K562 (cell line): ENCODE results near the gene MBNL1. TPM values are rescaled to one million over a fixed set of nuclear protein-coding genes. Genes with fewer than 3 reads are reported as not detected.

ENCODE experiments used
- ATAC-seq: fragments of 200-7000 bp; cut with Tn5 transposase; 3 replicates; pipeline ENCODE4 v1.9.1; 2020; ENCODE audit warnings: moderate library complexity
- BruUV-seq: library from RNA; stranded (reverse); fragments of 400-500 nt; replicated peaks from 2 replicates; lab custom pipeline; 2021; lab: Mats Ljungman, UMichigan
- CTCF ChIA-PET: fragments of 300-600 bp; formaldehyde crosslinking; extraction: SDS; loops from one replicate; lab custom pipeline; 2021; ENCODE audit warnings: low intra/inter-chr PET ratio; lab: Yijun Ruan, JAX
- POLR2A ChIA-PET: fragments of 300-600, 350-650 bp; sonication (Branson Sonifier 250); formaldehyde crosslinking; extraction: SDS; loops from one replicate; lab custom pipeline; 2021; ENCODE audit warnings: antibody characterized with exemption, inconsistent platforms; lab: Yijun Ruan, JAX
- DNase-seq, 4 experiments: peaks; one replicate each; pipeline versions ENCODE4 v3.0.0 to v3.0.0-alpha.2; 2011 to 2018; ENCODE audit warnings: low spot score in 3 of 4, mixed read lengths in 3 of 4; ENCODE audit errors: extremely low read depth in 1 of 4
- FAIRE-seq: peaks from 2 replicates; lab custom pipeline; 2011; peaks lifted over from hg19 to GRCh38; lab: Jason Lieb, UNC
- H2AFZ ChIP-seq: 2 replicates; pipeline ENCODE4 v1.6.0; 2011; ENCODE audit warnings: low read depth, low read length, control low read depth, inconsistent platforms
- H3K27ac ChIP-seq: fragments of 200-600 bp; 3 replicates; pipeline ENCODE4 v1.8.0; 2011; ENCODE audit warnings: low read depth, mild to moderate bottlenecking, control low read depth, inconsistent platforms, low read length, moderate library complexity, mixed read lengths; ENCODE audit errors: extremely low read depth
- H3K27me3 ChIP-seq, 2 experiments: fragments of 300-600 bp in 1 of 2; 2 replicates in 1 of 2; 3 replicates in 1 of 2; pipeline versions ENCODE4 v1.6.0 to v1.8.0; 2011; ENCODE audit warnings: inconsistent platforms in 2 of 2, low read length in 2 of 2, mild to moderate bottlenecking in 1 of 2, mixed read lengths in 1 of 2, moderate library complexity in 1 of 2; ENCODE audit not compliant: control insufficient read depth in 2 of 2, insufficient read depth in 2 of 2
- H3K36me3 ChIP-seq: fragments of 300-600 bp; 3 replicates; pipeline ENCODE4 v1.8.0; 2011; ENCODE audit warnings: mild to moderate bottlenecking, low read length, inconsistent platforms; ENCODE audit not compliant: control insufficient read depth, insufficient read depth
- H3K4me1 ChIP-seq, 2 experiments: fragments of 200-600 bp in 1 of 2; replicated peaks in 1 of 2; 2 replicates in 1 of 2; 3 replicates in 1 of 2; pipeline versions ENCODE4 v1.5.1 to v1.8.0; 2011; ENCODE audit warnings: inconsistent platforms in 2 of 2, low read length in 2 of 2, mild to moderate bottlenecking in 1 of 2, mixed read lengths in 1 of 2, moderate library complexity in 1 of 2; ENCODE audit not compliant: control insufficient read depth in 2 of 2, insufficient read depth in 2 of 2
- H3K4me2 ChIP-seq: 2 replicates; pipeline ENCODE4 v1.6.1; 2011; ENCODE audit warnings: low read length, control low read depth, inconsistent platforms, mixed read lengths; ENCODE audit not compliant: insufficient read depth
- H3K4me3 ChIP-seq: fragments of 200-600 bp; sonication (generic), shearing (Covaris generic); 2 replicates; pipeline ENCODE4 v1.5.1; 2016; ENCODE audit warnings: control low read depth, inconsistent platforms
- H3K79me2 ChIP-seq: fragments of 200-600 bp; 3 replicates; pipeline ENCODE4 v1.8.0; 2011; ENCODE audit warnings: low read length, inconsistent platforms; ENCODE audit not compliant: control insufficient read depth, insufficient read depth
- H3K9ac ChIP-seq, 2 experiments: 2 replicates each; pipeline versions ENCODE4 v1.6.0 to v1.6.1; 2011; ENCODE audit warnings: low read depth in 2 of 2, low read length in 2 of 2, control low read depth in 1 of 2, inconsistent platforms in 1 of 2, mild to moderate bottlenecking in 1 of 2, mixed read lengths in 1 of 2; ENCODE audit not compliant: insufficient read depth in 1 of 2
- H3K9me1 ChIP-seq: one replicate; pipeline ENCODE4 v1.6.0; 2011; ENCODE audit warnings: inconsistent platforms, mild to moderate bottlenecking, low read length, moderate library complexity; ENCODE audit not compliant: control insufficient read depth, insufficient read depth
- H3K9me3 ChIP-seq: replicated peaks from 2 replicates; pipeline ENCODE4 v1.5.1; 2011; ENCODE audit warnings: low read depth, low read length, inconsistent platforms; ENCODE audit not compliant: control insufficient read depth, insufficient read depth
- H4K20me1 ChIP-seq: replicated peaks from 2 replicates; pipeline ENCODE4 v1.6.1; 2011; ENCODE audit warnings: low read length, inconsistent platforms, mixed read lengths; ENCODE audit not compliant: control insufficient read depth, insufficient read depth
- BACH1 ChIP-seq: fragments of 200-800 bp; sonication (Bioruptor generic); IDR thresholded peaks from 2 replicates; pipeline ENCODE4 v1.6.1; 2016; ENCODE audit warnings: missing genetic modification characterization, missing compliant biosample characterization
- BRCA1 ChIP-seq, 2 experiments: fragments of 450-650 bp in 1 of 2; sonication (generic) in 1 of 2; formaldehyde crosslinking in 1 of 2; IDR thresholded peaks; 2 replicates each; pipeline versions ENCODE4 v1.5.0 to v1.6.1; 2017 to 2020; ENCODE audit warnings: mild to moderate bottlenecking in 1 of 2, missing genetic modification reagents in 1 of 2
- C11orf30 ChIP-seq: fragments of 450-650 bp; IDR thresholded peaks from 2 replicates; pipeline ENCODE4 v1.6.1; 2016; ENCODE audit warnings: low read depth, mild to moderate bottlenecking
- ELF4 ChIP-seq: fragments of 450-650 bp; formaldehyde crosslinking; IDR thresholded peaks from 2 replicates; pipeline ENCODE4 v1.4.0; 2022; ENCODE audit warnings: missing genetic modification characterization
- GABPA ChIP-seq: fragments of 200-800 bp; sonication (Bioruptor generic); conservative IDR thresholded peaks from 2 replicates; pipeline ENCODE4 v1.6.1; 2016; ENCODE audit warnings: low read depth, missing genetic modification characterization, missing compliant biosample characterization
- KHSRP ChIP-seq: fragments of 450-650 bp; IDR thresholded peaks from 2 replicates; pipeline ENCODE4 v1.6.1; 2017
- NR2F6 ChIP-seq: fragments of 450-650 bp; formaldehyde crosslinking; IDR thresholded peaks from 2 replicates; pipeline ENCODE4 v1.4.0; 2020; ENCODE audit warnings: mild to moderate bottlenecking
- NUFIP1 ChIP-seq: fragments of 450-650 bp; IDR thresholded peaks from 2 replicates; pipeline ENCODE4 v1.6.1; 2018; ENCODE audit not compliant: partially characterized antibody
- PCBP2 ChIP-seq: fragments of 200-400 bp; formaldehyde crosslinking; IDR thresholded peaks from 2 replicates; pipeline ENCODE4 v1.6.1; 2018; ENCODE audit warnings: low read length, low read depth, mild to moderate bottlenecking, moderate library complexity; ENCODE audit not compliant: poor library complexity, severe bottlenecking
- RNF2 ChIP-seq: sonication (generic); IDR thresholded peaks from 2 replicates; pipeline ENCODE4 v1.6.1; 2016
- TARDBP ChIP-seq: fragments of 450-650 bp; IDR thresholded peaks from 2 replicates; pipeline ENCODE4 v1.6.1; 2016
- TEAD4 ChIP-seq, 2 experiments: sonication (generic) in 1 of 2; formaldehyde crosslinking in 1 of 2; IDR thresholded peaks; 2 replicates each; pipeline versions ENCODE4 v1.6.1 to v1.8.0; 2012 to 2022; ENCODE audit warnings: borderline replicate concordance in 1 of 2, inconsistent platforms in 1 of 2, low read length in 1 of 2, mild to moderate bottlenecking in 1 of 2, missing genetic modification reagents in 1 of 2
- ZNF134 ChIP-seq: fragments of 250-450 bp; sonication (Bioruptor Pico); conservative IDR thresholded peaks from 2 replicates; pipeline ENCODE4 v1.4.0; 2020
- ZNF316 ChIP-seq: fragments of 450-650 bp; IDR thresholded peaks from 2 replicates; pipeline ENCODE4 v1.6.1; 2016
- WGBS: fragments of 100-300 bp; shearing (Covaris generic); methylation state at CpG from one replicate; pipeline ENCODE4 v1.1.6; 2016; ENCODE audit warnings: low coverage, mixed read lengths; ENCODE audit not compliant: insufficient coverage; ENCODE audit errors: missing lambda C conversion rate; 5-methylcytosine and 5-hydroxymethylcytosine counted together
- in situ Hi-C: fragments of 300-500 bp; cut with MboI; formaldehyde crosslinking; loops from 4 replicates; pipeline ENCODE4 v1.15.0; 2018; ENCODE audit warnings: inconsistent platforms, mixed read lengths
- intact Hi-C: fragments of 100-400 bp; cut with micrococcal nuclease; formaldehyde crosslinking; loops from 2 replicates; pipeline ENCODE4 v1.14.2; 2022
- polyA plus RNA-seq, 8 experiments: library from polyadenylated mRNA; depleted of rRNA in 4 of 8; stranded (reverse) in 5 of 8; unstranded in 3 of 8; fragments of >200 nt; fragmentation: Nextera tagmentation in 2 of 8; fragmentation: Illumina TruSeq in 1 of 8; extraction: Ambion mirVana in 2 of 8; extraction: Trizol in 1 of 8; gene quantifications; 2 replicates each; pipeline versions ENCODE4 v1.2.1 to v1.2.3, GENCODE V29; 2011 to 2014; ENCODE audit warnings: inconsistent platforms in 1 of 8, missing spikeins in 1 of 8
- total RNA-seq, 7 experiments: library from RNA; depleted of rRNA in 6 of 7; stranded (reverse); fragments of >200 nt in 6 of 7; fragmentation: Illumina TruSeq in 2 of 7; extraction: Trizol in 2 of 7; gene quantifications; 2 replicates each; pipeline versions ENCODE4 v1.2.1 to v1.2.3, GENCODE V29; 2011 to 2021; ENCODE audit warnings: low replicate concordance in 1 of 7
- TF ChIP-seq, protein P1 (sequence below): sonication (generic); formaldehyde crosslinking; IDR thresholded peaks from 2 replicates; pipeline ENCODE4 v1.8.0; 2022; ENCODE audit warnings: mild to moderate bottlenecking, missing genetic modification reagents

The MBNL1 gene
- total and polyA plus RNA-seq, 9 of the 15 experiments (the other 6 are each of a cell fraction or from before 2014, with no cell fraction given) = 70.3 to 243 (median 220) TPM

GRCh38 chr3:152251916-152252315 is 16.8 kb upstream of the MBNL1 start:
- POLR2A ChIA-PET = no interaction called here
- H3K9me3 ChIP-seq = peaks cover 3% of the 10 kb centered on the region; the same call in 1 of the 2 replicates
- no peak overlapping the region for H3K4me3 ChIP-seq
- H3K9ac ChIP-seq = no peak overlapping the region
- no TSS peak for BruUV-seq
- no peaks in the 10 kb centered on the region for H3K9me1 ChIP-seq
- H3K79me2 ChIP-seq = peaks cover 74% of the 10 kb centered on the region
- TF ChIP-seq NR2F6 (CRISPR knock-in tag) = no peak
- TF ChIP-seq C11orf30 = peak; percentile 65
- TF ChIP-seq ZNF316 = peak; percentile 67
- no peak for FAIRE-seq
- intact Hi-C loops (no loop called here), in situ Hi-C loops (no loop called here)
- no peaks in the 10 kb centered on the region for H3K27me3 ChIP-seq
- no peak overlapping the region for H3K4me2 ChIP-seq
- no peak overlapping the region for H2AFZ ChIP-seq
- no peak for DNase-seq
- no peak overlapping the region for H3K27ac ChIP-seq
- H3K4me1 ChIP-seq = peaks cover 0 to 2% of the 10 kb centered on the region in 2 experiments; a peak in 2 of 5 replicates
- CTCF ChIA-PET = no interaction called here
- no peak for ATAC-seq
- no peaks in the 10 kb centered on the region for H3K36me3 ChIP-seq
- H4K20me1 ChIP-seq = no peaks in the 10 kb centered on the region

- CTCF ChIA-PET = no interaction called here
- intact Hi-C loops (no loop called here), in situ Hi-C loops (no loop called here)
- peaks cover 3% of the 10 kb centered on the region; the same call in 1 of the 2 replicates for H3K9me3 ChIP-seq
- no TSS peak for BruUV-seq
- no peak overlapping the region for H3K9ac ChIP-seq
- H3K9me1 ChIP-seq = no peaks in the 10 kb centered on the region
- 91% methylated on average over 3 of the region's 3 CpGs for WGBS
- H4K20me1 ChIP-seq = no peaks in the 10 kb centered on the region
- no peak overlapping the region for H3K4me3 ChIP-seq
- no peak overlapping the region for H3K27ac ChIP-seq
- no peaks in the 10 kb centered on the region for H3K27me3 ChIP-seq
- no peak for DNase-seq
- H3K4me2 ChIP-seq = no peak overlapping the region
- peaks cover 74% of the 10 kb centered on the region for H3K79me2 ChIP-seq
- no peaks in the 10 kb centered on the region for H3K36me3 ChIP-seq
- peaks cover 0 to 11% of the 10 kb centered on the region in 2 experiments; a peak in 3 of 5 replicates for H3K4me1 ChIP-seq
- TF ChIP-seq ZNF134 (CRISPR knock-in tag) = no peak
- no peak for TF ChIP-seq ELF4
- no peak for TF ChIP-seq GABPA (tag)
- no peak for TF ChIP-seq BRCA1 (IDR thresholded peaks at IDR 0.05)
- TF ChIP-seq BRCA1 (CRISPR knock-in tag; IDR thresholded peaks at IDR 0.05) = no peak
- no peak for TF ChIP-seq NUFIP1
- TF ChIP-seq KHSRP = no peak
- TF ChIP-seq TEAD4 (IDR thresholded peaks at IDR 0.05; ENCODE audit: low read length) = no peak
- no peak for TF ChIP-seq TEAD4 (CRISPR knock-in tag; IDR thresholded peaks at IDR 0.05; ENCODE audit: borderline replicate concordance)
- TF ChIP-seq, protein P1, sequence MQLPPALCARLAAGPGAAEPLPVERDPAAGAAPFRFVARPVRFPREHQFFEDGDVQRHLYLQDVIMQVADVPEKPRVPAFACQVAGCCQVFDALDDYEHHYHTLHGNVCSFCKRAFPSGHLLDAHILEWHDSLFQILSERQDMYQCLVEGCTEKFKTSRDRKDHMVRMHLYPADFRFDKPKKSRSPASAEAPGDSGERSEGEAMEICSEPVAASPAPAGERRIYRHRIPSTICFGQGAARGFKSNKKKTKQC = no peak
- TF ChIP-seq TARDBP = no peak
- no peak for TF ChIP-seq PCBP2
- no peak for TF ChIP-seq RNF2
- TF ChIP-seq BACH1 = no peak
- TF ChIP-seq, all 486 proteins: peak for 0
- FAIRE-seq (no peak), ATAC-seq (no peak)
- POLR2A ChIA-PET = no interaction called here
- H2AFZ ChIP-seq = no peak overlapping the region
Observed at GRCh38 chr3:152252755-152253154, 16.0 kb upstream of the MBNL1 start.
